ENCODE results near the gene KRT76. TPM values are rescaled to one million over a fixed set of nuclear protein-coding genes. Genes with fewer than 3 reads are reported as not detected.

Gene KRT76
- total RNA-seq, 1 donor from 2014 or later = not detected

GRCh38 chr12:52777566-52777965, 421 bp upstream of the KRT76 start:
- DNase-seq (no peak), ATAC-seq (no peak)
- no peaks in the 10 kb centered on the region for H3K4me1 ChIP-seq
- intact Hi-C loops (cut with DNase I) = no loop called here
- H3K27me3 ChIP-seq (ENCODE audit: low read depth) = peaks cover 17% of the 10 kb centered on the region
- H3K9me3 ChIP-seq = no peaks in the 10 kb centered on the region
- no peak for TF ChIP-seq CTCF (IDR thresholded peaks at IDR 0.05)
- no peak overlapping the region for H3K27ac ChIP-seq
- no peaks in the 10 kb centered on the region for H3K36me3 ChIP-seq
- H3K4me3 ChIP-seq = no peak overlapping the region

GRCh38 chr12:52776435-52776834, 710 bp downstream of the KRT76 start:
- no peak for ATAC-seq
- intact Hi-C loops (cut with DNase I) = no loop called here
- DNase-seq = no peak

GRCh38 chr12:52774629-52775250, 2.4 kb downstream of the KRT76 start:
- Histone ChIP-seq H3K9me3 (no peaks in the 10 kb centered on the region), H3K27me3 (ENCODE audit: low read depth) (peaks cover 14% of the 10 kb centered on the region), H3K4me3 (no peak overlapping the region), H3K36me3 (no peaks in the 10 kb centered on the region), H3K4me1 (no peaks in the 10 kb centered on the region), H3K27ac (no peak overlapping the region)
- DNase-seq = no peak
- TF ChIP-seq CTCF (IDR thresholded peaks at IDR 0.05) = no peak
- no peak for ATAC-seq
- intact Hi-C loops (cut with DNase I) = no loop called here

More at GRCh38 chr12:52776435-52776834, 710 bp downstream of the KRT76 start:
- H3K36me3 ChIP-seq = no peaks in the 10 kb centered on the region
- H3K9me3 ChIP-seq = no peaks in the 10 kb centered on the region
- H3K27ac ChIP-seq = no peak overlapping the region
- no peak for TF ChIP-seq CTCF (IDR thresholded peaks at IDR 0.05)
- no peak overlapping the region for H3K4me3 ChIP-seq
- no peaks in the 10 kb centered on the region for H3K4me1 ChIP-seq
- H3K27me3 ChIP-seq (ENCODE audit: low read depth) = peaks cover 10% of the 10 kb centered on the region

GRCh38 chr12:52772772-52773171, 4.4 kb downstream of the KRT76 start:
- Histone ChIP-seq H3K27me3 (ENCODE audit: low read depth) (peaks cover 18% of the 10 kb centered on the region), H3K27ac (no peak overlapping the region), H3K9me3 (no peaks in the 10 kb centered on the region), H3K36me3 (no peaks in the 10 kb centered on the region), H3K4me3 (no peak overlapping the region), H3K4me1 (no peaks in the 10 kb centered on the region)
- TF ChIP-seq CTCF (IDR thresholded peaks at IDR 0.05) = no peak
- ATAC-seq (no peak), DNase-seq (no peak)
- intact Hi-C loops (cut with DNase I) = no loop called here

- Histone ChIP-seq H3K36me3 (no peaks in the 10 kb centered on the region), H3K27me3 (ENCODE audit: low read depth) (peaks cover 15% of the 10 kb centered on the region), H3K4me3 (no peak overlapping the region), H3K4me1 (no peaks in the 10 kb centered on the region), H3K9me3 (no peaks in the 10 kb centered on the region), H3K27ac (no peak overlapping the region)
- TF ChIP-seq CTCF (IDR thresholded peaks at IDR 0.05) = no peak
- intact Hi-C loops (cut with DNase I) = no loop called here
- ATAC-seq (no peak), DNase-seq (no peak)
Observed at GRCh38 chr12:52772188-52772587, 5.0 kb downstream of the KRT76 start.

Measured in lower lobe of right lung (tissue), 2 donors.